Stimulated activated CD4-positive, alpha-beta T cell treated with anti-CD3 and anti-CD28 coated beads, Interleukin-15, amount 100 ng/mL, for 48 hours (primary cell): ENCODE measurements around the gene MACROD2.

Source experiments
- DNase-seq, 2 donors: peaks; one replicate each; pipeline ENCODE4 v3.0.0-alpha.2; 2020; ENCODE audit warnings: low read depth in 2 of 2

MACROD2 gene

GRCh38 chr20:15900443-15900842 is 1905.1 kb downstream of the MACROD2 start:
- no peak for DNase-seq

GRCh38 chr20:15902493-15902892 is 1907.2 kb downstream of the MACROD2 start:
- DNase-seq = no peak

GRCh38 chr20:15905661-15906060 is 1910.3 kb downstream of the MACROD2 start:
- no peak for DNase-seq

GRCh38 chr20:15909995-15910394 is 1914.7 kb downstream of the MACROD2 start:
- DNase-seq = no peak

GRCh38 chr20:15911581-15911980 is 1916.3 kb downstream of the MACROD2 start:
- no peak for DNase-seq

- DNase-seq = no peak
These were observed 1918.2 kb downstream of the MACROD2 start for GRCh38 chr20:15913391-15914025.

GRCh38 chr20:15916623-15917022 is 1921.3 kb downstream of the MACROD2 start:
- no peak for DNase-seq

- DNase-seq = no peak
These were observed 1922.0 kb downstream of the MACROD2 start for GRCh38 chr20:15917283-15917682.

GRCh38 chr20:15918631-15919030 is 1923.3 kb downstream of the MACROD2 start:
- DNase-seq = no peak

GRCh38 chr20:15919118-15919517 is 1923.8 kb downstream of the MACROD2 start:
- DNase-seq = no peak

GRCh38 chr20:15921930-15922329 is 1926.6 kb downstream of the MACROD2 start:
- no peak for DNase-seq

GRCh38 chr20:15922556-15922955 is 1927.2 kb downstream of the MACROD2 start:
- DNase-seq = no peak

GRCh38 chr20:15923030-15923776 is 1927.9 kb downstream of the MACROD2 start:
- no peak for DNase-seq

- no peak for DNase-seq
These were observed 1929.2 kb downstream of the MACROD2 start for GRCh38 chr20:15924556-15924955.

- DNase-seq = no peak
These were observed 1930.1 kb downstream of the MACROD2 start for GRCh38 chr20:15925376-15925775.

- DNase-seq = no peak
These were observed 1932.8 kb downstream of the MACROD2 start for GRCh38 chr20:15927893-15928650.

- no peak for DNase-seq
These were observed 1933.6 kb downstream of the MACROD2 start for GRCh38 chr20:15928946-15929345.

GRCh38 chr20:15930311-15931305 is 1935.3 kb downstream of the MACROD2 start:
- DNase-seq = no peak

GRCh38 chr20:15931897-15932296 is 1936.6 kb downstream of the MACROD2 start:
- no peak for DNase-seq

GRCh38 chr20:15937179-15937578 is 1941.9 kb downstream of the MACROD2 start:
- no peak for DNase-seq

GRCh38 chr20:15938847-15939246 is 1943.5 kb downstream of the MACROD2 start:
- no peak for DNase-seq
